ENCODE results near the gene RAP1GAP2. TPM values are rescaled to one million over a fixed set of nuclear protein-coding genes. Genes with fewer than 3 reads are reported as not detected.
A peak's percentile ranks its signal among the peaks of the same experiment; 100 is the strongest.

RAP1GAP2 gene
- total RNA-seq: under 1 TPM; 0.31 to 0.50 TPM

GRCh38 chr17:2796164-2797125, at the start of gene RAP1GAP2:
Gene RAP1GAP2 (plus strand): TSS chr17:2796438. CDS start chr17:2796528, 90 bp downstream.
- TF ChIP-seq CTCF (IDR thresholded peaks at IDR 0.05): no peak
- H3K27ac Mint-ChIP-seq: no peak within 1 kb of the TSS
- no peaks in the 10 kb centered on the region for H3K9me3 Mint-ChIP-seq
- H3K4me3 Mint-ChIP-seq: peak within 1 kb of the TSS; percentile 5
- peaks cover 48% of the 10 kb centered on the region for H3K27me3 Mint-ChIP-seq
- POLR2A ChIA-PET: interaction anchor here (0.5 to 1.6 kb wide), 3 partner anchors 15 to 960 kb away, joined by 3 to 7 read pairs (median 5); no protein-coding TSS in a partner anchor
- peaks cover 63% of the 10 kb centered on the region for H3K4me1 Mint-ChIP-seq (ENCODE audit: low read depth)
- intact Hi-C loops (cut with micrococcal nuclease): no loop called here
- peak; percentile 69 for DNase-seq
- no peaks in the 10 kb centered on the region for H3K36me3 Mint-ChIP-seq (ENCODE audit: low read depth)
- CTCF ChIA-PET: interaction anchor here (0.9 to 3.3 kb wide), 5 partner anchors 10 to 52 kb away, joined by 3 to 14 read pairs (median 3); no protein-coding TSS in a partner anchor
- ATAC-seq: peak; percentile 81

- peaks cover 46% of the 10 kb centered on the region for H3K27me3 Mint-ChIP-seq
- no peak for ATAC-seq
- intact Hi-C loops (cut with micrococcal nuclease): no loop called here
Measured at GRCh38 chr17:2749058-2749783, 47.0 kb upstream of the RAP1GAP2 start, which contains the start of gene CCDC92B. Gene CCDC92B (minus strand): TSS chr17:2749652. CDS start chr17:2735145, 14,507 bp downstream.

GRCh38 chr17:2749784-2750181, 46.5 kb upstream of the RAP1GAP2 start:
- no peak overlapping the region for H3K27ac Mint-ChIP-seq
- H3K36me3 Mint-ChIP-seq (ENCODE audit: low read depth): no peaks in the 10 kb centered on the region
- CTCF ChIA-PET: no interaction called here
- H3K9me3 Mint-ChIP-seq: no peaks in the 10 kb centered on the region
- DNase-seq (peak; percentile 74), ATAC-seq (peak; percentile 99)
- intact Hi-C loops (cut with micrococcal nuclease): no loop called here
- no peak overlapping the region for H3K4me3 Mint-ChIP-seq
- TF ChIP-seq CTCF (IDR thresholded peaks at IDR 0.05): no peak
- POLR2A ChIA-PET: interaction anchor here (1.5 kb wide), 1 partner anchor 39 kb away, joined by 4 read pairs; no protein-coding TSS in a partner anchor
- no peaks in the 10 kb centered on the region for H3K4me1 Mint-ChIP-seq (ENCODE audit: low read depth)
- peaks cover 45% of the 10 kb centered on the region for H3K27me3 Mint-ChIP-seq

More at GRCh38 chr17:2749058-2749783, 47.0 kb upstream of the RAP1GAP2 start, which contains the start of gene CCDC92B:
- Mint-ChIP-seq H3K9me3 (no peaks in the 10 kb centered on the region), H3K27ac (no peak within 1 kb of the TSS), H3K4me1 (ENCODE audit: low read depth) (no peaks in the 10 kb centered on the region), H3K4me3 (no peak within 1 kb of the TSS), H3K36me3 (ENCODE audit: low read depth) (no peaks in the 10 kb centered on the region)
- TF ChIP-seq CTCF (IDR thresholded peaks at IDR 0.05): no peak
- DNase-seq: no peak
- ChIA-PET POLR2A (interaction anchor here (1.5 kb wide), 1 partner anchor 40 kb away, joined by 4 read pairs; no protein-coding TSS in a partner anchor), CTCF (no interaction called here)

- Mint-ChIP-seq H3K27me3 (peaks cover 44% of the 10 kb centered on the region), H3K36me3 (ENCODE audit: low read depth) (no peaks in the 10 kb centered on the region), H3K9me3 (no peaks in the 10 kb centered on the region), H3K4me3 (no peak overlapping the region), H3K27ac (no peak overlapping the region), H3K4me1 (ENCODE audit: low read depth) (no peaks in the 10 kb centered on the region)
- POLR2A ChIA-PET: interaction anchor here (0.9 kb wide), 1 partner anchor 784 kb away, joined by 3 read pairs; no protein-coding TSS in a partner anchor
- ATAC-seq: no peak
- intact Hi-C loops (cut with micrococcal nuclease): no loop called here
- no peak for DNase-seq
- CTCF ChIA-PET: interaction anchor here (0.8 kb wide), 1 partner anchor 180 kb away, joined by 3 read pairs; no protein-coding TSS in a partner anchor
- no peak for TF ChIP-seq CTCF (IDR thresholded peaks at IDR 0.05)
Measured at GRCh38 chr17:2750721-2751120, 45.5 kb upstream of the RAP1GAP2 start.

Measured in activated CD8-positive, alpha-beta T cell treated with anti-CD3 and anti-CD28 coated beads for 36 hours (primary cell).